Endothelial cell (in vitro differentiated cells): ENCODE results near the gene PID1. TPM values are rescaled to one million over a fixed set of nuclear protein-coding genes. Genes with fewer than 3 reads are reported as not detected.
"Not testable (repeated sequence)": the region's sequence is repeated elsewhere in the genome, so short reads cannot be mapped to it uniquely, and the experiment has no call there.

Experiments
- DNase-seq: peaks from one replicate; pipeline ENCODE4 v3.0.0; 2021; ENCODE audit warnings: low spot score
- H3K27ac Mint-ChIP-seq: one replicate; pipeline ENCODE4 v1.8.0; 2021; ENCODE audit warnings: mixed read lengths, inconsistent platforms; ENCODE audit not compliant: unreplicated experiment
- H3K27me3 Mint-ChIP-seq: one replicate; pipeline ENCODE4 v1.8.0; 2021; ENCODE audit warnings: mild to moderate bottlenecking, moderate library complexity, mixed read lengths, inconsistent platforms; ENCODE audit not compliant: unreplicated experiment
- H3K36me3 Mint-ChIP-seq: one replicate; pipeline ENCODE4 v1.8.0; 2021; ENCODE audit warnings: mild to moderate bottlenecking, low read depth, mixed read lengths, inconsistent platforms; ENCODE audit not compliant: unreplicated experiment
- H3K4me1 Mint-ChIP-seq: one replicate; pipeline ENCODE4 v1.8.0; 2021; ENCODE audit warnings: mild to moderate bottlenecking, mixed read lengths, inconsistent platforms; ENCODE audit not compliant: unreplicated experiment
- H3K4me3 Mint-ChIP-seq: one replicate; pipeline ENCODE4 v1.8.0; 2021; ENCODE audit warnings: mild to moderate bottlenecking, mixed read lengths, inconsistent platforms; ENCODE audit not compliant: unreplicated experiment
- H3K9me3 Mint-ChIP-seq: one replicate; pipeline ENCODE4 v1.8.0; 2021; ENCODE audit warnings: mixed read lengths, inconsistent platforms; ENCODE audit not compliant: unreplicated experiment
- total RNA-seq: library from RNA; stranded (reverse); fragmentation: NEBNext Ultra II Directional; extraction: Animal tissue kit (Norgen Biotek cat#: 25700); gene quantifications from one replicate; pipeline ENCODE4 v1.2.1, GENCODE V29; 2021; ENCODE audit not compliant: unreplicated experiment
- TF ChIP-seq, protein P1 (sequence below): fragments of 200-600 bp; sonication (generic); IDR thresholded peaks from one replicate; pipeline ENCODE4 v1.5.0; 2021; ENCODE audit warnings: antibody characterized with exemption; ENCODE audit not compliant: unreplicated experiment

Gene PID1
- total RNA-seq, 1 donor from 2014 or later = not detected

DNA sequence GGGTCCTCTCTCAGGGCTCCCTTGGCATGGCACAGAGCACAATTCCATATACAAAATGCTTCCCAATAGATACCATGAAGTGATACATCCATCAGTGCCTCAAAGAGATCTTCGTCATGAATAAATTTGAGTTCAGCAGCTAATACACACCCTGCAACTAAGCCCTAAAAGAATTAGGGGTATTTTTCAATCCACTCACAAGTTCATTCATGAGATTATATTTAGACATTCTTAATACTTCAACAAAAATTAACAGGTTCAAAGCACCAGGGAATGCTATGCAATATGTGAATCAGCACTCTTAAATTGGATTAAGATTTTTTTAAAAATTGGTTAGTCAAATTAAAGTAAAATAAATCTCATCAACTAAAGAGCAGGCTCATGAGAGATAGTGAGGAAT, 79.7 kb downstream of the PID1 start:
- H3K36me3 Mint-ChIP-seq = peaks cover 4% of the 10 kb centered on the region
- no peak overlapping the region for H3K4me3 Mint-ChIP-seq
- peaks cover 11% of the 10 kb centered on the region for H3K9me3 Mint-ChIP-seq
- H3K27me3 Mint-ChIP-seq = no peaks in the 10 kb centered on the region
- H3K4me1 Mint-ChIP-seq = no peaks in the 10 kb centered on the region
- TF ChIP-seq, protein P1, sequence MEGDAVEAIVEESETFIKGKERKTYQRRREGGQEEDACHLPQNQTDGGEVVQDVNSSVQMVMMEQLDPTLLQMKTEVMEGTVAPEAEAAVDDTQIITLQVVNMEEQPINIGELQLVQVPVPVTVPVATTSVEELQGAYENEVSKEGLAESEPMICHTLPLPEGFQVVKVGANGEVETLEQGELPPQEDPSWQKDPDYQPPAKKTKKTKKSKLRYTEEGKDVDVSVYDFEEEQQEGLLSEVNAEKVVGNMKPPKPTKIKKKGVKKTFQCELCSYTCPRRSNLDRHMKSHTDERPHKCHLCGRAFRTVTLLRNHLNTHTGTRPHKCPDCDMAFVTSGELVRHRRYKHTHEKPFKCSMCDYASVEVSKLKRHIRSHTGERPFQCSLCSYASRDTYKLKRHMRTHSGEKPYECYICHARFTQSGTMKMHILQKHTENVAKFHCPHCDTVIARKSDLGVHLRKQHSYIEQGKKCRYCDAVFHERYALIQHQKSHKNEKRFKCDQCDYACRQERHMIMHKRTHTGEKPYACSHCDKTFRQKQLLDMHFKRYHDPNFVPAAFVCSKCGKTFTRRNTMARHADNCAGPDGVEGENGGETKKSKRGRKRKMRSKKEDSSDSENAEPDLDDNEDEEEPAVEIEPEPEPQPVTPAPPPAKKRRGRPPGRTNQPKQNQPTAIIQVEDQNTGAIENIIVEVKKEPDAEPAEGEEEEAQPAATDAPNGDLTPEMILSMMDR = no peak
- H3K27ac Mint-ChIP-seq = no peak overlapping the region
- DNase-seq = no peak

DNA sequence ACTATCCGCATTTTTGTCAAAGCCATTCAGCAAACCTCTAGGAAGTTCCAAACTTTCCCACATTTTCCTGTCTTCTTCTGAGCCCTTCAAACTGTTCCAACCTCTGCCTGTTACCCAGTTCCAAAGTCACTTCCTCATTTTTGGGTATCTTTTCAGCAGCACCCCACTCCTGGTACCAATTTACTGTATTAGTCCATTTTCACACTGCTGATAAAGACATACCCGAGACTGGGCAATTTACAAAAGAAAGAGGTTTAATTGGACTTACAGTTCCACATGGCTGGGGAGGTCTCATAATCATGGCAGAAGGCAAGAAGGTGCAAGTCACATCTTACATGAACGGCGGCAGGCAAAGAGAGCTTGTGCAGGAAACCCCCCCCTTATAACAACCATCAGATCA, 84.0 kb downstream of the PID1 start:
- H3K4me1 Mint-ChIP-seq, H3K27me3 Mint-ChIP-seq, DNase-seq, H3K4me3 Mint-ChIP-seq, H3K36me3 Mint-ChIP-seq, H3K27ac Mint-ChIP-seq: not testable (repeated sequence)
- H3K9me3 Mint-ChIP-seq = peaks cover 11% of the 10 kb centered on the region

DNA sequence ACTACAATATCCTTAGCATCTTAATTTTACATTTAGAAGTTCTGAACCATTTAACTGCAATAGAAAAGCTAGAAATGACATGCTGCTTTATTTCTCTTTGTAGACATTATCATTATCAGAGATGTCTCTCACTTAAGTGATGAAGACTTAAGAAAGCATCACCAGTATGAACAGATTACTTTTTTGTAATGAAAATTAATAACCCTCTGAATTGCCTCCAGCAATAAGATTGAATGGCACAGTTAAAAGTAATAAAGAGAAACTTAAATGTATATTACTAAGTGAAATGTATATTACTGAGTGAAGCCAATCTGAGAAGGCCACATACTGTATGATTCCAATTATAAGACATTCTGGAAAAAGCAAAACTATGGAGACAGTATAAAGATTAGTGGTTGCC, 89.4 kb downstream of the PID1 start:
- no peak overlapping the region for H3K27ac Mint-ChIP-seq
- peaks cover under 1% of the 10 kb centered on the region for H3K9me3 Mint-ChIP-seq
- no peak for DNase-seq
- no peak overlapping the region for H3K4me3 Mint-ChIP-seq
- no peaks in the 10 kb centered on the region for H3K27me3 Mint-ChIP-seq
- TF ChIP-seq, protein P1 = no peak
- no peaks in the 10 kb centered on the region for H3K36me3 Mint-ChIP-seq
- no peaks in the 10 kb centered on the region for H3K4me1 Mint-ChIP-seq

DNA sequence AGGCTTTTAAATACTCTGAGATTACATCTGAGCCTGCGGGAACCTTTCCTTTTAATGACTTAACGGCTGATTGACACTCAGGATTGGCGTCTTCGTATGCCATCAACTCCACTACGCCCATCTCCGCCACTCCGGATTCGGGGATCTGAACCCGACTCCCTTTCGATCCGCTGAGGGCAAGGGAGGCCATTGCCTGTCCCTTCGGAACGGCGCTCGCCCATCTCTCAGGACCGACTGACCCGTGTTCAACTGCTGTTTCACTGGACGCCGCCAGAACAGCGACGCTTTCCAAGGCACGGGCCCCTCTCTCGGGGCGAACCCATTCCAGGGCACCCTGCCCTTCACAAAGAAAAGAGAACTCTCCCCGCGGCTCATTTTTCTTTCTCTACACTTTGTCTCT, 90.4 kb downstream of the PID1 start:
- no peak for DNase-seq
- TF ChIP-seq, protein P1 = no peak
- Mint-ChIP-seq H3K27ac (no peak overlapping the region), H3K4me3 (no peak overlapping the region), H3K9me3 (no peaks in the 10 kb centered on the region), H3K4me1 (no peaks in the 10 kb centered on the region), H3K27me3 (no peaks in the 10 kb centered on the region), H3K36me3 (no peaks in the 10 kb centered on the region)

DNA sequence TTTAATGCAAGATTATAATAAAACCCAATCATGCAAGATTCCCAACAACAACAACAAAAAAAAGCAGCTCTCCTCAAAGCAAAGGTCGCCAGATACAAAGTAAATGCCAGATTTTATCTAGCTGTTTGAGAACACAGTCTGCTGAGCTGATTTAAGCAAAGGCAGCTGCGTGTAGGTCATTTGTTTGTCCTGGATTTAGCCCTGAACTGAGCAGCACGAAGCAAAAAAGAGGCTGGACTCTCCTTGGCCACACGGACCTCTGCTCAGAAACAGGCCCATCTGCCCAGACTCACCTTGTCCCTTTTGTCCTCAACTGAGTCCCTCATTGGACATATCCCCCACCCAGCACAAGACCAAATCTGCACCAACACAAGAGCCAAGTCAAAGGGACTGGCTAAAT, 91.5 kb downstream of the PID1 start:
- DNase-seq = no peak
- TF ChIP-seq, protein P1 = no peak
- no peaks in the 10 kb centered on the region for H3K27me3 Mint-ChIP-seq
- H3K9me3 Mint-ChIP-seq = no peaks in the 10 kb centered on the region
- no peaks in the 10 kb centered on the region for H3K4me1 Mint-ChIP-seq
- no peak overlapping the region for H3K4me3 Mint-ChIP-seq
- H3K27ac Mint-ChIP-seq = no peak overlapping the region
- no peaks in the 10 kb centered on the region for H3K36me3 Mint-ChIP-seq

DNA sequence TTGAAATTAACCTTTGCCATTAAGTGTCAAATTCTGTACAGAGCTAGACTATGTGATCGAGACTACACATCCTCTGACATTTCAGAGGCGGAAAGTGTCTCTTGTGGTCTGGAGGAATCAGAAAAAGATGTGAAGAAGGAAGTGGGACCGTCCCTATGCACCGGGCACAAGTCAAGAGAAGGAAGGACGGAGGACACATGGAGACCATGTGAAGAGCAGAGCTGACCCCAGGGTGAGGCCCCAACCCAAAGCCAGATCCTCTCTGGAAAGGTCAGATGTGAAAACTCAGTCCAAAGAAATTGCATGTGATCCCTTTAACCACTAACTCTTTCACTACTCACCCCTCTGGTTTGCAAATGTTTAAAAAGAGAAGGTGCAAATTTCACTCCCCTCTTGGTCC, 92.4 kb downstream of the PID1 start:
- Mint-ChIP-seq H3K9me3 (no peaks in the 10 kb centered on the region), H3K4me3 (no peak overlapping the region), H3K36me3 (no peaks in the 10 kb centered on the region), H3K27ac (no peak overlapping the region), H3K27me3 (no peaks in the 10 kb centered on the region), H3K4me1 (no peaks in the 10 kb centered on the region)
- TF ChIP-seq, protein P1 = no peak
- no peak for DNase-seq
